PFSK-1 (cell line): ENCODE data around the gene MAP7.

Experiments
- FOXP2 ChIP-seq: optimal IDR thresholded peaks from 2 replicates; pipeline ENCODE3; 2011; ENCODE audit warnings: borderline replicate concordance, control low read depth, inconsistent platforms; ENCODE audit not compliant: insufficient read depth; ENCODE audit errors: extremely low read length, extremely low read depth
- POLR2AphosphoS5 ChIP-seq: IDR thresholded peaks from 2 replicates; pipeline ENCODE4 v1.6.1; 2012; ENCODE audit warnings: low read depth, mild to moderate bottlenecking, control low read depth, low read length, moderate library complexity
- SIN3A ChIP-seq: IDR thresholded peaks from 2 replicates; pipeline ENCODE4 v1.6.1; 2012; ENCODE audit warnings: mild to moderate bottlenecking, low read length, moderate library complexity, borderline replicate concordance; ENCODE audit not compliant: insufficient read depth
- TAF1 ChIP-seq: IDR thresholded peaks from 2 replicates; pipeline ENCODE4 v1.6.1; 2012; ENCODE audit warnings: low read length, control low read depth, borderline replicate concordance; ENCODE audit not compliant: insufficient read depth
- TF ChIP-seq, protein P1 (sequence below), 2 experiments: IDR thresholded peaks; 2 replicates each; pipeline versions ENCODE4 v1.6.1 to v1.8.0; 2011 to 2012; ENCODE audit warnings: low read depth in 2 of 2, low read length in 2 of 2, control low read depth in 1 of 2, inconsistent platforms in 1 of 2, mild to moderate bottlenecking in 1 of 2, moderate library complexity in 1 of 2; ENCODE audit not compliant: insufficient read depth in 1 of 2

Gene MAP7

DNA sequence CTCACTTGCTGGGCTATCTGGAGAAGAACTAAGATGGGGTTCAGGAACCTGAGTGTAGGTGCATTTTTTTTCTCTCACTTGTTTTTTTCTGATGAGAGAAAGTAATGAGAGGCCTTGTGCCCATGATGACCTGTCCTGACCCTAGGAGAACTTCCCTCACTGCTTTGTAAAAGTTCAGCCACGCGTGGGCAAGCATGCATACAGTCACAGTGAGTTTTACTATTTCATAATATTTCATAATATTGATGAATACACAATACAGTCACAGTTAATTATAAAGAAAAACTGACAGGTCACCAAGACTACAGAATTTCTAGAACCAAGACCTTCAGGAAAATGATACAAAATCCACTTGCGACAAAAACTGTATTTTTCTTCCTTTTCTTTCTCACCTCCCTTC lies 111.8 kb downstream of the MAP7 start:
- no peak for TF ChIP-seq FOXP2
- no peak for TF ChIP-seq TAF1
- TF ChIP-seq, protein P1, sequence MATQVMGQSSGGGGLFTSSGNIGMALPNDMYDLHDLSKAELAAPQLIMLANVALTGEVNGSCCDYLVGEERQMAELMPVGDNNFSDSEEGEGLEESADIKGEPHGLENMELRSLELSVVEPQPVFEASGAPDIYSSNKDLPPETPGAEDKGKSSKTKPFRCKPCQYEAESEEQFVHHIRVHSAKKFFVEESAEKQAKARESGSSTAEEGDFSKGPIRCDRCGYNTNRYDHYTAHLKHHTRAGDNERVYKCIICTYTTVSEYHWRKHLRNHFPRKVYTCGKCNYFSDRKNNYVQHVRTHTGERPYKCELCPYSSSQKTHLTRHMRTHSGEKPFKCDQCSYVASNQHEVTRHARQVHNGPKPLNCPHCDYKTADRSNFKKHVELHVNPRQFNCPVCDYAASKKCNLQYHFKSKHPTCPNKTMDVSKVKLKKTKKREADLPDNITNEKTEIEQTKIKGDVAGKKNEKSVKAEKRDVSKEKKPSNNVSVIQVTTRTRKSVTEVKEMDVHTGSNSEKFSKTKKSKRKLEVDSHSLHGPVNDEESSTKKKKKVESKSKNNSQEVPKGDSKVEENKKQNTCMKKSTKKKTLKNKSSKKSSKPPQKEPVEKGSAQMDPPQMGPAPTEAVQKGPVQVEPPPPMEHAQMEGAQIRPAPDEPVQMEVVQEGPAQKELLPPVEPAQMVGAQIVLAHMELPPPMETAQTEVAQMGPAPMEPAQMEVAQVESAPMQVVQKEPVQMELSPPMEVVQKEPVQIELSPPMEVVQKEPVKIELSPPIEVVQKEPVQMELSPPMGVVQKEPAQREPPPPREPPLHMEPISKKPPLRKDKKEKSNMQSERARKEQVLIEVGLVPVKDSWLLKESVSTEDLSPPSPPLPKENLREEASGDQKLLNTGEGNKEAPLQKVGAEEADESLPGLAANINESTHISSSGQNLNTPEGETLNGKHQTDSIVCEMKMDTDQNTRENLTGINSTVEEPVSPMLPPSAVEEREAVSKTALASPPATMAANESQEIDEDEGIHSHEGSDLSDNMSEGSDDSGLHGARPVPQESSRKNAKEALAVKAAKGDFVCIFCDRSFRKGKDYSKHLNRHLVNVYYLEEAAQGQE (IDR thresholded peaks at IDR 0.05; ENCODE audit: insufficient read depth in 1 of 2, low read depth in 2 of 2, low read length in 2 of 2) = no peak
- no peak for TF ChIP-seq POLR2AphosphoS5
- no peak for TF ChIP-seq SIN3A

DNA sequence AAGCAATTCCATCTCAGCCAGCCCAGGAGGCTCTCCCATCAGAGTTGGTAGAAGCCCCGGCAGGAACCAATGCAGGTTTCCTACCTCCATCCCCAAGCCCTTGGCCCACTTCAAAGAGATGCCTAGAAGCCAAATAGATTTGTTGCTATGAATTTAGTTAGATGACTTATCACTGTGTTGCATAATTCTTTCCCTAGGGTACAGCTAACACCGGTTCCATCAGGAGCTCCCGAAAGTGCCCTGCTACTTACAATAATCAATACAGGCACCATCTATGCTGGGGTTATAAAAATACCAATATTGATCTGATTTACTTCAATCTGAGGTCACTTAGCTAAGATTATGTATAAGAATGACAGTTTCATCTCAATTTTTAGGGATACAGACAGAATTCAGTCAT lies 113.0 kb downstream of the MAP7 start:
- TF ChIP-seq TAF1 (no peak), POLR2AphosphoS5 (no peak), SIN3A (no peak), FOXP2 (no peak)
- TF ChIP-seq, protein P1 (IDR thresholded peaks at IDR 0.05; ENCODE audit: insufficient read depth in 1 of 2, low read depth in 2 of 2, low read length in 2 of 2) = no peak

DNA sequence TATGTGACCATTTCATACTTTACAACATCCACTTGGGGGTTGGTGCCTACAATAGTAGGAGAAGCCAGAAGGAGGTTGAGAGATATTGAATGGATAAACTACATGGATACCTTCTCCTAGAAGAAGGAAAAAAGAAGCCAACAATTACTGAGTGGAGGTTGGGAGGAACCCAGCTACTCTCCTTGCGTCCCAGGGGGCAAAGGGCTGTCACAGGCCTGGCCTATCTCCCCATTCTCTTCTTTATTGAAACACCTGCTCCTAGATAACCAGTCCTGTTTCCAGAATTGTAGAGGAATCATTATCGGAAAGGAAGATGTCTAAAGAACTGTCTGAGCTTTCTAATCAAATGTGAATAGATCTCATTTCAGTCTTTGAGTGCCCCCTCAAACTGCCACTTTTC lies 115.1 kb downstream of the MAP7 start:
- TF ChIP-seq FOXP2 = no peak
- no peak for TF ChIP-seq SIN3A
- TF ChIP-seq, protein P1 (IDR thresholded peaks at IDR 0.05; ENCODE audit: insufficient read depth in 1 of 2, low read depth in 2 of 2, low read length in 2 of 2) = no peak
- no peak for TF ChIP-seq TAF1
- no peak for TF ChIP-seq POLR2AphosphoS5

DNA sequence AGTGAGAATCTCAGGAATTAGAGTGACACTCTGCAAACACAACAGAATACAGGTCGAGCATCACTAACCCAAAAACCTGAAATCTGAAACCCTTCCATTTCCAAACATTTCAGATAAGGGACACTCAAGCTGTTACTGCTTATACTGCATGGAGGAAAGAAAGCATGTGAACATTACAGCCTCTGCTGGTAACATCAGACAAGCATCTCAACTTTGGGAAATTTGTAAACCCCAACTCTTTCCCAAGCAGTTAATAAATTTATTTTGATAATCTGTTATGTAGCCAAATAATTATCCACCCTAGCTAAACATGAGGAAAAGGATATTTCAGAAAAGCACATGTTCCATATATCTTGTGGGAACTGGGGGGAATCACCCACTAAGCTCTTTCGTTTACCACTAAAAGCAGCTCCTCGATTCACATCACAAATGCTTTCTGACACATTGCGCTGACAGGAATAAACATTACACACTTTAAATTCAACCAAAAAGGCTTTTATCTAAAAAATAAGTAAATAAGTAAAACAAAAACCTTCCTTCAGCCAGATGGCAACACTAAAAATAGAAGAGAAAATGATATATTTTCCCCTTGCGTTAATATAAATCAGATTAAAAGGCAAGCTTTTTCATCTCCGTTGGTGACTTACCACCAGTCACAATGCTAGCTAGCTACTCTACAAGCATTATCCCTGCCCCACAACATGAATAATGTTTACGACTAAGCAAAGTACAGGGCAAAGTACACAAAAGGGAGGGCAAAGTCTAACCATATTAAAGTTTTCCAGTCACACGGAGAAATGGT lies 120.8 kb downstream of the MAP7 start:
- no peak for TF ChIP-seq TAF1
- no peak for TF ChIP-seq SIN3A
- no peak for TF ChIP-seq POLR2AphosphoS5
- TF ChIP-seq FOXP2 = no peak
- TF ChIP-seq, protein P1 (IDR thresholded peaks at IDR 0.05; ENCODE audit: insufficient read depth in 1 of 2, low read depth in 2 of 2, low read length in 2 of 2) = no peak
